Stimulated activated CD8-positive, alpha-beta memory T cell treated with anti-CD3 and anti-CD28 coated beads, Interleukin-4, amount 100 ng/mL, for 24 hours (primary cell): ENCODE data around the gene MAG.

Experiments used
- DNase-seq: peaks from one replicate; pipeline ENCODE4 v3.0.0-alpha.2; 2020; ENCODE audit warnings: low read depth

MAG gene, protein sequence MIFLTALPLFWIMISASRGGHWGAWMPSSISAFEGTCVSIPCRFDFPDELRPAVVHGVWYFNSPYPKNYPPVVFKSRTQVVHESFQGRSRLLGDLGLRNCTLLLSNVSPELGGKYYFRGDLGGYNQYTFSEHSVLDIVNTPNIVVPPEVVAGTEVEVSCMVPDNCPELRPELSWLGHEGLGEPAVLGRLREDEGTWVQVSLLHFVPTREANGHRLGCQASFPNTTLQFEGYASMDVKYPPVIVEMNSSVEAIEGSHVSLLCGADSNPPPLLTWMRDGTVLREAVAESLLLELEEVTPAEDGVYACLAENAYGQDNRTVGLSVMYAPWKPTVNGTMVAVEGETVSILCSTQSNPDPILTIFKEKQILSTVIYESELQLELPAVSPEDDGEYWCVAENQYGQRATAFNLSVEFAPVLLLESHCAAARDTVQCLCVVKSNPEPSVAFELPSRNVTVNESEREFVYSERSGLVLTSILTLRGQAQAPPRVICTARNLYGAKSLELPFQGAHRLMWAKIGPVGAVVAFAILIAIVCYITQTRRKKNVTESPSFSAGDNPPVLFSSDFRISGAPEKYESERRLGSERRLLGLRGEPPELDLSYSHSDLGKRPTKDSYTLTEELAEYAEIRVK

DNA sequence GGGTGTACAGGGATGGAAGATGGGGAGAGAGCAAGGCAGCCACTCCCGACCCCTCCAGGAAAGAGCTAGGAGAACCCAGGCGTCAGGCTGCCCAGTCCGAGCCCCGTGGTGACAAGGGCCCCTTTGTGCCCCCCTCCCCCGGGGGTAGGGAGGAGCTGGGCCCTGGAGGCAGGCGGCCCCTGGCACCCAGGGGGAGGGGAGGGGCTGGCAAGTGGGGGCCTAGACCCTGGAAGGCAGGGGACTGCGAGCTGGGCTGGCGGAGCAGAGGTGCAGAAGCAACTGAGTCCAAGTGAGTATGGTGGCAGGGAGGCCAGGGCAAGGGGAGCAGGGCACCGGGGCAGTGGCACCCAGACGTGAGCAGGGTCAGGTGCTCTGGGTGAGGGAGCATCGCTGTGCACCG lies at the start of gene MAG:
Gene MAG, plus strand, starts transcription at position 246 of the 400 bp plus-strand sequence. CDS start 3,248 bp downstream, outside the sequence.
- DNase-seq: no peak

DNA sequence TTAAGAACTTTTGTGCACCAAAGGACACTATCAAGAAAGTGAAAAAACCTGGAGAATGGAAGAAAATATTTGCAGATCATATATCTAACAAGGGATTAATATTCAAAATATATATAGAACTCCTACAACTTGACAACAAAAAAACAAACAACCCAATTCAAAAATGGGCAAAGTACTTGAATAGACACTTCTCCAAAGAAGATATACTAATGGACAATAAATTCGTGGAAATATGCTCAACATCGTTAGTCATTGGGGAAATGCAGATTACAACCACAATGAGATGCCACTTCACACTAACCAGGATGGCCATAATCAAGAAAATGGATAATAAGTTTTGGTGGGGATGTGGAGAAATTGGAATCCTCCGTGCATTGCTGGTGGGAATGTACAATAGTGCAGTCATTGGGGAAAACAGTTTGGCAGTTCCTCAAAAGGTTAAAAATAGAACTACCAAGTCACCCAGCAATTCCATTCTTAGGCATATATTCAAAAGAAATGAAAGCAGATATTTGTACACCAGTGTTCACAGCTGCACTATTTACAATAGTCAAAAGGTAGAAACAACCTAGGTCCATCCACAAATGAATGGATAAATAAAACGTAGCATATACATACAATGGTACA lies 45.4 kb upstream of the MAG start:
- DNase-seq: no peak

DNA sequence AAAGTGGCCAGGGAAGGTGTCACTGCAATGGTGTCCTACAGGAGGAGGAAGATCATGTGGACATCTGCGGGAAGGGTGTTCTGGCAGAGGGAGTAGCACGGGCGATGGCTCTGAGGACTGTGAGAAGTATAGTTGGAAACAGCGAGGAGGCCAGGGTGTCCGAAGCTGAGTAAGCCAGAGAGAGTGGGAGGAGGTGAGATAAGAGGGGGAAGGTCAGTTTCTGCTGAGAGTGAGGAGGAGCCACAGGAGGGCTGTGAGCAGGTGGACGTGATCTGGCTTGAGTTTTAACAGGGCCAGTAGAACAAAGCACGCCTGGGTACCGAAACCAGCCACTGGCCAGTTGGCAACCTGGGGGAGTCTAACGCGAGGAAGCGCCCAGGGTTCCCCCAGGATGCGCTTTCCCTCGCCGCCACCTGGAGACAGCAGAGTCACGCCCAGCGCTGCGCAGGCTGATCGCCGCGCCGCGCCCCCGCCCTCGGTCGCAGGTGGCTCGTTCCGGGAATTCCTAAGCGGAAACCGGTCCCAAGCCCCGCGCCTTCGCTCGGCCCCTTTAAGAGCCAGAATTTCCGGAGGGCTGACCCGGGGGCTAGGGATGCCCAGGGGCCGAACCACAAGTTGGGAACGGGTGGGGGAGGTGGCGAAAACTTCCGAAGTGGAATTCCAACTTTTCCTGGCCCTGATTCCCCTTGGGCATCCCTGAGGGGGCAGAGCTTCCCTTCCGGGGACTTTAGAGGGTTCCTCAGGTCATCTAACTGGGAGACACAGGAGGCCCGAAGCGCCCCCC lies 44.2 kb upstream of the MAG start:
- DNase-seq: no peak

DNA sequence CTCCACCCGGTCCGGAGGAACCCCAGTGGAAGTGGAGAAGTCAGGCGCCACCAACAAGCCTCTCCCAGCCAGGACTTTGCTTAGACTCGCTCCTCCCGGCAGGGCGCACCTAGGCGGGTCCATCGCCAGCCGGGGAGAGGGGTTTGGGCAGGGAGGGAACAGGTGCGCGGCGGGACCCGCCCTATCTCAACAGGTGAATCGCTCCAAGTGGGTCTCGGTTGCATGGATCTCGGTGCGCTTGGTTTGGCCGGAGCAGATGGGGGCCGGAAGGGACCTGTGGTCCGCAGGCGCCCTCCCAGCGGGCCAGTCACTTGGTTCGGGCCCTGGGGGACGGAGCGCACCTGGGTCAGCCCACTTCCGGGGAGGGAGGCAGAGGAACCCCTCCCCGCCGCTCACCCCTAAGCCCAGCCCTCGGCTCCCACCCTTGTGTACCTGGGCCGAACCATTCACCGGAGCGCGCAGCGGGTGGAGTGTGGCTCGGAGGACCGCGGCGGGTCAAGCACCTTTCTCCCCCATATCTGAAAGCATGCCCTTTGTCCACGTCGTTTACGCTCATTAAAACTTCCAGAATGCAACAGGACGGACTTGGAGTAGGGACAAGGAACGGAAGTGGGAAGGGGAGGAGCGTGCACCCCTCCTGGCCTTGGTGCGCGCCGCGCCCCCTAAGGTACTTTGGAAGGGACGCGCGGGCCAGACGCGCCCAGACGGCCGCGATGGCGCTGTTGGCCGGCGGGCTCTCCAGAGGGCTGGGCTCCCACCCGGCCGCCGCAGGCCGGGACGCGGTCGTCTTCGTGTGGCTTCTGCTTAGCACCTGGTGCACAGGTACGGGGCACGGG lies 43.4 kb upstream of the MAG start, which contains the start of gene LSR:
Gene LSR, plus strand, starts transcription at position 693 of the 836 bp plus-strand sequence. Its CDS starts 21 bp downstream, at position 714.
- no peak for DNase-seq

DNA sequence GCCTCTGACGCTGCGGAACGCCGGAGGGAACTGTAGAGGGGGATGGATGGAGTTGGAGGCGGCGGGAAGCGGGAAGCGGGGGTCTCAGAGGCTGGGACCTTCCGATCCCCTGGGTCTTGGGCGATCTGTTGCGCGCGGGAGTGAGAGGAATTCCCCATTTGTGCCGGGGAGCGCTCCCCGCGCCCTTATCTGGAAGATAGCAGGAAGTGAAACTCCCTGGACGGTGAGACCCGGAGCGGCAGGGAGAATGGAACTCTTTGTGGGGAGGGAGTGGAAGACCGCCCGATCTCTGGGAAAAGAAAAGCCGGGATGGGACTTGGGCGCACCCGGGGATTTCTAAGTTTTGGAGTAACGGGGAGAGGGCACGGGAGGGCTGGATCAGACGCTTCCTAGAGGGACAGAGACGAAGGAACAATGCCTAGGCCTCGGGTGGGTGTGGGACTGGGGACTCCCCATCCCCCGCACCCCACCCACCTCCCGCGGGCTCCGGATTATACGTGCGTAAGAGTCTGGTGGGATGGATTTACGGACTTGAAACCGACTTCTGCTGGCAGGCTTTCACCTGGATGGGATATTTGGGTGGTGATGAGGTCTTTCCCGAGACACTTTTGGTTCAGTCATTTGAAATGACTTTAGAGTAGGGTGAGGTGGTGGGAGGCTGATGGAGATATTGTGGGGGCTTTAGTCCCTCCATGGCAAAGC lies 42.7 kb upstream of the MAG start:
- DNase-seq: no peak

DNA sequence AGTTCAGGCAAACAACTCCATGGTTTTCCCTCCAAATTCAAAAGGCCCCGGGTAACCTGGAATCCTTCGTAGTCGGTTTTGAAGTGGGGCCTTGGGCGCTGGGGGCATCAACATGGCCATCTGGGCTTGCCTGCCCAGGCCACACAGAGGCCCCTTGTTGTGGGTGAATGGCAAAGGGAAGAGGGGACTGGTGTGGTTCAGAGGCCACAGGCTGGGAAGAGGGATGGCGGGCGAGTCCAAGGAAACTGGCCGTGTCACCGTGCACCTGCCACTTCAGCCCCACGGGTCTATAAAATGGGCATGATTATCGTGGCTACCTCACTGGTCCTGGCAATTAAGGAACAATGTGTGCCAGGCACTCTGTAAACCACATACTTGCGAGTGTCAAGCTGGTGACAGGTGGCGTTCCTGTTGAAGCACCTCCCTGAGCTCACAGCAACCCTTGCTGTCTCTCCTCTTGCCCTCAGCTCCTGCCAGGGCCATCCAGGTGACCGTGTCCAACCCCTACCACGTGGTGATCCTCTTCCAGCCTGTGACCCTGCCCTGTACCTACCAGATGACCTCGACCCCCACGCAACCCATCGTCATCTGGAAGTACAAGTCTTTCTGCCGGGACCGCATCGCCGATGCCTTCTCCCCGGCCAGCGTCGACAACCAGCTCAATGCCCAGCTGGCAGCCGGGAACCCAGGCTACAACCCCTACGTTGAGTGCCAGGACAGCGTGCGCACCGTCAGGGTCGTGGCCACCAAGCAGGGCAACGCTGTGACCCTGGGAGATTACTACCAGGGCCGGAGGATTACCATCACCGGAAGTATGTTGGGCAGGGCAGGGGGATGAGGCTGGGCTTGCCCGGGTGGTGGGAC lies 41.9 kb upstream of the MAG start:
- no peak for DNase-seq

DNA sequence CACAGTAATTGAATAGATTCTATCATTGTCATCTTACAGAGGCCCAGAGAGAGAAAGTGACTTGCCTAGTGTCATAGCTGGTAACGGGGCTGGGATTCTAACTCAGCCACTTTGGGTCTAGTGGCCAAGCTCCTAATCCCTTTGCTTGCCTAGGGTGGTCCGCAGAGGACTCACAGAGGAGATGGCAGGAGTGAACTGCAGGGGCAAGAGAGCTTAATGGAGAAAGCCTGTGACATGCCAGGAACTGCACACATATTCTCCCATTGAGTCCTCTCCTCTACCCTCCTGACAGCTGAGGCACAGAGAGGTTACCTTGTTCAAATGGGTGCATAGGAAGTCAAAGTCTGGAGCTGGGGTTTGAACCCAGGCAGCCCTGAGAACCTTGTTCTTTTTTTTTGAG lies 40.5 kb upstream of the MAG start:
- DNase-seq: no peak

DNA sequence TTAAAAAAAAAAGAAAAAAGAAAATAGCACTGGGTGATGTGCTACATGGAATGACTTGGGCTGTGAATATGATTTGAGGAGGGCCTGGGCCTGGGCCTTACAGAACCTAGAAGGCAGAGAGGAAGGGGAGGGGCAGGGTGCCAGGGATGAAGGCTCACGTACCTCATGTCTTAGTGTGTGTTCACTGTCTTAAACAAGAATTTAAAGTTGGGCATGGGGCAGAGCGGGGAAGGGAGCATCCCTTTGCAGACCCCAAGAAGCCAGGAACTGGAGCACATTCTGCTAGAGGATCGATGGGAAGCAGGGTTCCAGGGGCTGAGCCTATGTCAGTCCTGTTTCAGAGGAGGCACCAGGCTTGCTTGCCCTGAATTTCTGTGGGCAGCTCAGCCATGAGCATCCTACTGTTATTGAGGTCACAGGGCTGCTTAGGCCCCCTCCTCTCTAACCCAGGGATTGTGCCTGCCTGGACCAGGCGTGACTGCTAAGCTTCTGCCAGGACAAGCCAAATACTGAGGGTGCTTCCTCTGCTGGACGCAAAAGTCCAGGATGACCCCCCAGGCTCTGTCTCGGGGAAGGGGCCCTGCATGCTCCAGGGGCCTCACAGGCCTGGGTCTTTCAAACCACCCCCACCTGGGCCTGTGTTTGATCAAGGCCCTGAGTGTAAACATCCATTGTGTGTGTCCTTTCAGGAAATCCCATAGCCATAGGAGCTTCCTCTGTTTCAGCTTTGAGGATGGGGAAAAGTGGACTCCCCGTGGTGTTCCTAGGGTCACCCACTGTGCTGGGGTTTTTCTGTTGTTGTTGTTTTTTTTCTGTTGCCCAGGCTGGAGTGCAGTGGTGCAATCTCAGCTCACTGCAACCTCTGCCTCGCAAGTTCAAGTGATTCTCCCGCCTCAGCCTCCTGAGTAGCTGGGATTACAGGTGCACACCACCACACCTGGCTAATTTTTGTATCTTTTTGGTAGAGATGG lies 38.4 kb upstream of the MAG start:
- DNase-seq: no peak

DNA sequence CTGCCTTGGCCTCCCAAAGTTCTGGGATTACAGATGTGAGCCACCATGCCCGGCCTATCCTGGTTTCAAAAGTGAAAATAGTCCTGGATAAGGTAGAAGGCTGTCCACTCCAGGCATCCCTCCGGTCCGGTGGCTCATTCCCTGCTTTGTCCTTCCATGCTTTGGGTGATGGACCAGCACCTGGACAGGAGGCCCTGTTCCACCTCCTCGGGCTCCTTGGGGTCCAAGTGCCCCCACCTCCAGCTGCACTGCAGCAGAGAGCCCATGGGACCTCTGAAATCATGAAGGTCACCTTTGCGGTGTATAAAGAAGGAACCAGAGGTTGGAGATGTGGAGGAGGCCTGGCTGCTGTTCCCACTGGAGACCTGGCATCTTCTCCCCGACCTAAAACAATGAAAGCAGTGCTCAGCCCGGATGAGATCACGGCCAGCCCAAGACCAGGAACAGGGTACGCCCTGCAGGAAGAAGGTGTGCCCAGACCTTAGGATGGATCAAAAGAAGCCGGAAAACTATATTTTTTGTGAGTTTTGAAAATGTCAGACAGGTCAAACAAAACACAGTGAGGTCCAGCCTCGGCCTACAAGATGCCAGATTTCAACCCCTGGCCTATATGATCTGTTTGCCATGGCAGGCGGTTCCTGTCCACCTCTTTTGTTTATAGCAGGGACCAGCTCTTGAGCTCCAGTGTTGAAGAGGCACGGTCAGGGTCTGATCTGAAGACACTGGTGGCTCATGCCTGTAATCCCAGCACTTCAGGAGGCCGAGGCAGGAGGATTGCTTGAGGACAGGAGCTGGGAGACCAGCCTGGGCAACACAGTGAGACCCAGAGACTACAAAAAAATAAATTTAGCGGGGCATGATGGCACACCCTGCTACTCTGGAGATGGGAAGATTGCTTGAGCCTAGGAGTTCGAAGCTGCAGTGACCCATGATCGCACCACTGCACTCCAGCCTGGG lies 37.3 kb upstream of the MAG start:
- no peak for DNase-seq

DNA sequence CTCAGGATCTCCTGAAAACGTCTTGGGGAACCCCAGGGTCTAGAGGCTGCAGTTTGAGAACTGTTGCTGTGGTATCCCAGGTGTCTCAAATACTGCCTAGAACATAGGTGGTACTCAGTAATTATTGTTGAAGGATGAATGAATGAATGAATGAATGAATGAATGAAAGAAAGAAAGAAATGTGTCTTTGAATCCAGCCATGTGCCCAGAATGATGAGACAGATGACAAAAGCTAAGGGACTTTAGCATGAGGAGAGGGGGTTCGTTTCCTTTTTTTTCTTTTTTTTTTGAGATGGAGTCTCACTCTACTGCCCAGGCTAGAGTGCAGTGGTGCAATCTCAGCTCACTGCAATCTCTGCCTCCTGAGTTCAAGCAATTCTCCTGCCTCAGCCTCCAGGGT lies 35.4 kb upstream of the MAG start:
- DNase-seq: no peak

DNA sequence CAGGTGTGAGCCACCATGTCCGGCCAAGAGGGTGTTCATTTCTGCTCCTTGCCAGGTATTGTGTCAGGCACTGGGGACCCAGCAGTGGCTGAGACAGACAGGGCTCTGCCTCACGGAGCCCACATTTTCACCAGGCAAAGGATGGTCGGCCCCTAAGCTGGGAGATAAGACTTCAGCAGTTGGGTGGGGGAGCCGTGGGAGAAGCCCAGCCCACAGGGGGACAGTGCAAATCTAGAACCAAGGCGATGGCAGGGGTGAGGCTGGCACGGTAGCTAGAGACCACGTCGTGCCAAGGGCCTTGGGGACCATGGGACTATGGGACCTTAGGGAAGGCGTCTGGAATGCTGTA lies 34.9 kb upstream of the MAG start:
- DNase-seq: no peak

DNA sequence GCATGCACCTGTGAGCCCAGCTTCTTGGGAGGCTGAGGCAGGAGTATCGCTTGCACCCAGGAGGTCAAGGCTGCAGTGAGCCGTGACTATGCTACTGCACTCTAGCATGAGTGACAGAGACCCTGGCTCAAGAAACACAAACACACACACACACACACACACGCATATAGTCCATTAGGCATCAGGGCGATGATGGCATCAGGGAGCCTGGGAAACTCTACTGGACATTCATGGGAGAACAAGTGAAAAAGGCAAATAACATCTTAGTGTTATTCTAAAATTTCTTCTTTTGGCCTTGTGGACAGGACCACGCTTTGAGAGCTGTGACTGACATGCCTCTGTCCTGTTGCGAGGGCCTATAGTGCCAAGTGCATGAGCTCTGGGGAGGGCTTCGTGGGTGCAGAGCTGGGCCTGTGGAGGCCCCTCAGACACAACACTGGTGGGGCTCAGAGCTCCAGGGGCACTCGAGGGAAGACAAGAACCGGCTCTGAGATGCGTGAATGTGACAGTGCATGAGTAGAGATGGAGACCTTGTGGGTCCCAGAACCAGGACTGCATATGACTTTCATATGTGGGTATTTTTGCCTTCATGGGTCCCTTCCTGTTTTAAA lies 31.2 kb upstream of the MAG start:
- DNase-seq: no peak

DNA sequence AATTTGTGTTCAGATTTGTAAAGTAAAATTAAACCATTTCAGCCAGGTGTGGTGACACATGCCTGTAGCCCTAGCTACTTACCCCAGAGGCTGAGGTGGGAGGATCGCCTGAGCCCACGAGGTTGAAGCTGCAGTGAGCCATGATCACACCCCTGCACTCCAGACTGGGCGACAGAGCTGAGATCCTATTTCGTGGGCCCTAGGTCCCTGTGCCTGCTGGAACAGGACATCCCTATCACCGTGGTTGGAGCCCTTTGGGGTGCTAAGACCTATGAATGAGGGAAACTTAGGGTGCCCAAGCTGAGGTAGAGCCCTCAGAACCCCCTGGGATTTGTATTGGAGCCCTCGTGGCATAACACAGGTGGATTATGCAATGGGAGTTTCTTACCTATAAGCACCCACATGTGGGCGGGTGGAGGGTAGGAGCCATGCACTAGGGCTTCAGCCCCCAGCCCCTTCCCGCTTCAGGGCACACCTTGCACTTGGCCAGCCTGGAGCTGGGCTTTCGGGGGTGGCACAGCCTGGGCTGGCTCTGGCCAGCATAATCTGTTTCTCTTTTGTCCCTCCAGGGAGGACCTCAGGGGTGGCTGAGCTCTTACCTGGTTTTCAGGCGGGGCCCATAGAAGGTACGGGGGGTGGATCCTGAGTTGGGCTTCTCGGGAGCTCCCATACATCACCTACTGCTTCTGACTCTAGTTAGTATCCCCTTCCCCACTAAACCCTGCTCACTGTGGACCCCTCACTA lies 30.4 kb upstream of the MAG start:
- no peak for DNase-seq

DNA sequence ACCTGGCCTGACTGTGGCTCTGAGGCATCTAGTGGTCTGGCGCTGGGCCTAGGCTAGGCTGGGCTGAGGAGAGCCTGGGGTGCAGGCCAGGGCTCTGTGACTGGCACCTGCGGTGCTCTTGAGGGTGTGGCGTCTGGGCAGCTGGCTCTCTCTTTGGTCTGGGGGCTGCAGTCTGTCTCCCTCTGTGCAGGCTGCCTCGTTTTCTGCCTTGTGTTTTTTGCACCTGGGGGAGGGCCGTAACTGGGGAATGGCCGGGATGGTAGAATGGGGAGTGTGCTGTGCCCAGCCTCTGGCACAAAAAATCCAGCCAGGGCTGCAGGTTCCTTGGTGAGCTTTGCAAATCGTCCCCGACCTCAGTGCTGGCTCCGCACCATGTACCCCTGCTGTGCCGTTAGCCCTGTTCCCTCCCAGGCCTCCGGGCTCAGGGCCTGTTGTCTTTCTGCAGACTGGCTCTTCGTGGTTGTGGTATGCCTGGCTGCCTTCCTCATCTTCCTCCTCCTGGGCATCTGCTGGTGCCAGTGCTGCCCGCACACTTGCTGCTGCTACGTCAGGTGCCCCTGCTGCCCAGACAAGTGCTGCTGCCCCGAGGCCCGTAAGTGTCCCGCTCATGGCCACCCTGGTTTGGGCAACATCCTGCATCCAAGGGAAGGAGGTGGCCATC lies 29.7 kb upstream of the MAG start:
- DNase-seq: no peak

DNA sequence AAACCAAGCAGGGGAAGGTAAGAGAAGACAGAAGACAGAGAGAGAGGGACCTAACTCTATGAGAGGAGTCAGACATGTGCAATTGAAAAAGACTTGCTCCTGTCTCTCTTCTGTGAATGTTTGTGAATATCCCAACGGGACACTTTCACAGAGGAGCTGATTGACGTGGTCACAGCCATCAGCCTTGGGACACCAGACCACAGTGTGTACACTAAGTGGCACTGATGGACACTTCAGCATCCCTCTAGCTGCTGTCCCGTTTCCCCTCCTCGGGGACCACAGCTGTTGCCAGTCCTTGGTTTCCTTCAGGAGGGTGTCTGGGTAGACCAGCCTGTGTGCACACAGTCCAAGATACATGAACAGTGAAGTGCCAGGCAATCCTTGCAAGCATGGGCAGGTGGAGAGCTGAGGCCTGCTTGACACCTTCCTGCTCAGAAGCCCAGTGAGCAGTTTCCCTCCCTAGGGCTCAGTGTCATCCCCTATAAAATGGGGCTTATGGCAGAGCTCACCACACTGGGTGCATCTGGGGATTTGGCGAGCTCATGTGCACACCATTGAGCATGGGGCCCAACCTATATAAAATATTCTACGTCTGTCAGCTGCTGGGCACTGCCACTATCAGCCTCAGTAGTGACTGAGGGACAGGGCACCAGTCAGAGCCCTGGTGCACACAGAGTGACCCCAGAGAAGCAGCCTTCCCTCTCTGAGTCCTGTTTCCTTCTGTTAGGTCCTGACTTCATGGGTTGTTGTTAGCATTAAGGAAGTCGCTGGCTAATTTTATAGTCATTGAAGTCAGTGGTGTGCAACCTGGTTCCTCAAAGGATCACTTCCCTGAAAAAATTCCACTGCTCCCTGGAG lies 27.5 kb upstream of the MAG start:
- no peak for DNase-seq
